NCI-H2029 treated with DMSO at 0.1 percent for 48 hours (cell line): ENCODE data around the gene CDH13.

Source experiments
- DNase-seq: peaks from one replicate; lab custom pipeline; 2025; lab: John Stamatoyannopoulos, UW

Gene CDH13

DNA sequence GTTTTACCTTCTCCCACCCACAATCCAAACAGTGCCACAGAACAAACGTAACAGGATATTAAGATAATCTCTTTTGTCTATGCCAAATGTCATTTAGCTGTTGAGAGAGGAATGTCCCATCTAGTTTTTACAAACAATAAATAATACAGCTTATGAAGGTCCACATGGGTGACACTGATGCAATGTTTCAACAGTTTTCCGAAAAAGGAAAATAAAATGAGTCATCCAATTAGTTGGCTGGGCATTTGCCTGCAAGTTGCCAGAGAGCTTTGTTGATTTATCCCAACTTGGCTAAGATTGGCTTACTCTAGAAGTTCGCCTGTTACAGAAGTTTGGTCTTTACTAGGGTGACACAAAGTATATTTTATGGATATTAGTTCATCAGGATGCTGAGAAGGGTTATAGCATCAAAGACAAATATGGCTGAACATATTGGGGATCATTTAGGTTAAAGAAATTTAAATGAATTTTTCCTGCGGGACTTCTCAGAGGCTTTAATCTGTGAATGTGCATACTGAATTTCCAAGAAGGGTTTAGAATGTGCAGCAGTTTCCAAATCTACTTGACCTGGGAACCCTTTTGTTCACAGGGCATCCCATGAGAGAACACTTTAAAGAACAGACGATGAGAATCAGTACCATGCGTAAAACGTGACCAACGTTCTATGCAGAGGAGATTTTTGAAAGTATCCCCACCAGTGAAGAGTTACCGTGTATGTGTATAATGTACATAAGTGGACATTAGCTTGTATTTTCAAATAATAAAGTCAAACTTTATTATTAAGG lies 73.1 kb downstream of the CDH13 start:
- DNase-seq: no peak

DNA sequence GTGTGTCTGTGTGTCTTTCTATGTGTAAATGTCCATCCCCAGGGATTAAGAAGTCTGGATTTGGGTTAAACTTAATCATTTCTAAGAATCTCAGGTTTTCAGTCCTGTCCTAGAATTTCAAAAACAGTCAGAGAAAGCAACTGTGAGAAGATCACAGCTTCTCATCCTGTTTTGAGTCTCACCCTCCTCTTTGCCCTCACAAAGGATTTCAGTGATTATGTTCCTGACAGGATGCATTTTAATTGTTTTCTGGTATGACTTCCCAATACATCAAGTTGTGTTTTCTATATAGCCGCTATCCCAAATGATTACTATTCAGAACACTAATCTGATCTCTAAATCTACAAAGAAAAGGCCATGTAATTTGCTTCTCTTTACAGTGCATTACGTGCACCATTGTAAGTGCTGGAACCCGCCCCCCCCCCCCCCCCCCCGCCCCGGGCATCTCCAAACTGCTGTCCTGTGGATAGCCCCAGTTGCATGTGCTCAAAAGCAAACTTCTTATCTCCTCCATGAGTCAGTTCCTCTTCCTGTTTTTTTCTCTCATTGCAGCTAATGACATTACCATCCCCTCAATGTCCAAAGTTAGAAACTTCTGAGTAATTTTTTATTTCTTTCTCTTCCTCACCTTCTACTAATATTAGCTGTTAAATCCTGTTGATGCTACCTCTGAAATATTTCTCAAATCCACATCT lies 73.9 kb downstream of the CDH13 start:
- DNase-seq: no peak

DNA sequence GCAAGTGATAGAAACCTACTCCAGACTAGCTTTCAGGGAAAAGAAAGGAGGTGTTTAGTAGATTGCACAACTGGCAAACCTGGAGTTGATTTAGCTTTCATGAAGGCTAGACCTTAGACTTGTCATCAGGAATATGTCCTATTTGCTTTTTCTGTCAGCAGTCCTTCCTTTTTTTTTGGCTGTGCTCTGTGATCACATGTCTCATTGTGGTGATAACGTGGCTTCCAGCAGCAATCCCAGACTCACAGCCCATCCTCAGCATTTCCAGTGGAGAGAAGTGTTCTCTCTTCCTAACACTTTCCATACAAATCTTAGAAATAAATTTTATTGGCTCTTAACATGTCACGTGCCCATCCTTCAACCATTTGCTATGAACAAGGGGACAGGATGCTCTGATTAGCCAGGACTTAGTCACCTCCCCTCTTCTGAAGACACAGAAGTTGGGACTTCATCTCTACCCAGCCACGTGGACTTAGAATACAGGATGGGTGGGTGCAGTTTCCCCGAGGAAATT lies 74.7 kb downstream of the CDH13 start:
- DNase-seq: no peak

GRCh38 chr16:82703161-82703560 lies 76.4 kb downstream of the CDH13 start:
- no peak for DNase-seq

- DNase-seq: no peak
Measured at GRCh38 chr16:82703871-82704768, 77.4 kb downstream of the CDH13 start.

GRCh38 chr16:82709987-82710386 lies 83.2 kb downstream of the CDH13 start:
- no peak for DNase-seq

- DNase-seq: no peak
Measured at GRCh38 chr16:82713778-82714177, 87.0 kb downstream of the CDH13 start.

DNA sequence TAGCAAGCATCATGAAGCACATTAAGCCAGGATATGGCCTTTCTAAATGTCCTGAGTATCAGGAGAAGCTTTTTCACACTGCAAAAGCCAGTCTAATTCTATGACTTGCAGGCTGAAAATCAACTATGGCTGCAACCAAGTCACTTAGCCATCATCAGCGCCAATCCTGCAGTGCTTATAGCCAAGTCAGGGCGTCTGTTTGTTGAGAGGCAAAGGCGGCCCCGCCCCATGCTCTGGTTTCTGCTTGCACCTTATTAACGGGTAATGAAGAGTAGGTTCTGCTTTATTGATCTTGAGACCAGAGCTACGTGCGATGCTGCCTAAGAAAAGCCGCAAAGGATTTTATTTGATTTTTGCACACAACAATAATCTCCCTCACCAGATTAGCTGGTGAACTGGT lies 88.4 kb downstream of the CDH13 start:
- DNase-seq: no peak

- DNase-seq: no peak
Measured at GRCh38 chr16:82715833-82716232, 89.1 kb downstream of the CDH13 start.

DNA sequence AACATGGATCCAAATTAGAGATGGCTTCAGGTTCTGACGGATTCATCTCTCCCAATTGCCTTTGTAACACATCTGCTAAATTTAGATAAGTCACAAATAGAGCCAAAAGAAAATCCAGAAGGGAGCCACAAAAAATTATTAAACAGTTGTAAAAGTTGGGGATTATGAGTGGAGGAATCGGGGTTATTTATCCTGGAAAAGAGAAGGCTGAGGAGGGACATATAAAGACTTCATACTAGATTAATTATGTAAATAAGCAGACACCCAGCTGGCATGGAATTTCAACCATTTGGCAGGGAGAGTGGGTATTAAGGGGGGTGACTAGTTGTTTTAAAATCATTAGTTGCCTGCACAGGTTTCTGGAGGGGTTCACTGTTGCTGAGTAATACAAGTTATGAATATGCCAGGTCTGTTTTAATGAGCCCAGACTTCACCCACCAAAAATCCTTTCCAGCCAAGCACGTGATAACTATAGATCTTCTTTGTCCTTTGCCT lies 89.6 kb downstream of the CDH13 start:
- no peak for DNase-seq

GRCh38 chr16:82720414-82720813 lies 93.6 kb downstream of the CDH13 start:
- no peak for DNase-seq

DNA sequence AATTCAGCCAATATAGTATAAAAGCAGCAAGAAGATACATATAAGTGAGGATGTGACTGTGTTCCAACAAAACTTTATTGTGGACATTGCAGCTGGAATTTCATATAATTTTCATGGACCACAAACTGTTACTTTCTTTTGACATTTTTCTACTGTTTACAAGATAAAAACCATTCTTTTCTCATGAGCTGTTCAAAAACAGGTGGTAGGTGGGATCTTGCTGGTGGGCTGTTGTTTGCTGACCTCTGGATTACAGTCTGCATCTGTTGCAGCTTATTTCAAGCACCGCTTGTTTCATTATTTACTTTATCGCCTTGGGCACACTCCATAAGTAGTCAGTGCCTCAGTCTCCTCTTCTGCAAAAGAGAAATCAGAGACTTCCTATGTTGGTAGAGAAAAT lies 99.5 kb downstream of the CDH13 start:
- no peak for DNase-seq

DNA sequence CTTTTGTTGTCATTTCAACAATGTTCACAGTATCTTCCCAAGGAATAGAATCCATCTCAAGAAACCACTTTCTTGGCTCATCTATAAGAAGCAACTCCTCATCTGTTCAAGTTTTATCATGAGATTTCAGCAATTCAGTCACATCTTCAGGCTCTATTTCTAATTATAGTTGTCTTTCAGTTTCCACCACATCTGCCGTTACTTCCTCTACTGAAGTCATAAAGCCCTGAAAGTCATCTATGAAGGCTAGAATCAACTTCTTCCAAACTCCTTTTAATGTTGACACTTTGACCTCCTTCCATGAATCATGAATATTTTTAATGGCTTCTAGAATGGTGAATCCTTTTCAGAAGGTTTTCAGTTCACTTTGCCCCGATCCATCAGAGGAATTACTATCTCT lies 102.1 kb downstream of the CDH13 start:
- no peak for DNase-seq

GRCh38 chr16:82730901-82731300 lies 104.1 kb downstream of the CDH13 start:
- no peak for DNase-seq

GRCh38 chr16:82732461-82732860 lies 105.7 kb downstream of the CDH13 start:
- DNase-seq: no peak

GRCh38 chr16:82735186-82735585 lies 108.4 kb downstream of the CDH13 start:
- DNase-seq: no peak

- no peak for DNase-seq
Measured at GRCh38 chr16:82735673-82736091, 108.9 kb downstream of the CDH13 start.

- DNase-seq: no peak
Measured at GRCh38 chr16:82736224-82736623, 109.5 kb downstream of the CDH13 start.

DNA sequence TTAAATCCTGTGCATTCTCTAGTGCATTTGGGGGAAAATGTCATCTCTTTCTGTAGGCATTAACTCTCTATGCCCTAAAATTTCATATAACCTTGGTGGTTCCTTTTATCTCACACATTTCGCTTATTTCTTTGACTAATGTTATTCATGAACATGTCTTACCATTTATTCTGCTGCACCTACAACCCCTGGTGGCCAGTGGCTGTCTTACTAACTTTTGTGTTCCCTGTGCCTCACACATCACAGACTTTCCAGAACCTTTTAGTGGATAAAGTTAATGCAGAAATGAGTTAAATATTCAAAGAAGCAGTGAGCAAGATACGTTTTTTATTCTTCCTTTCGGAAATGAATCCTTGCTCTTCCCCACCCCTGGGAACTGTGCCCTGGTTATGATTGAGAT lies 111.9 kb downstream of the CDH13 start:
- no peak for DNase-seq

DNA sequence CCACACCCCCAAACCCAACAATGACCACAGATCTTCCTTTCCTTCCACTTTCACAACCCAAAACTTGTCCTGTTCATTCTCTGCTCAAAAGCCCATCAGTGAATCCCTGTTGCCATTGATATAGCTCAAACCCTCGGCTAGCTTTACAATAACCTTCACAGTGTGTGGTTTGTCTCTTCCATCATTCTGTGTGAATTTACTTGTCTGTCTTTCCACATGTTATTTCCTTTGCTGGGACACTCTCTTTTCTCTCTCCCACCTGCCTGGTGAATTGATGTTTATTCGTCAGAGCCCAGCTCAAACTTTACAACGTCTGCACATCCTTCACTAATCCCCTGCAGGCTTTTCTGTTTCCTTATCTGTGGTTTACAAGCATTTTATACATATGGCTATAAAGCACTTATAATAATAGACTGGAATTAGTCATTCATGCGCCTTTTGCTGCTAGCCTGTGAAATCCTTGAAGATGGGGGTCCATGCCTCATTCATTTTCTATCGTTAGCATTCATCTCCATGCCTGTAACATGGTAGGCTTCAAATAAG lies 114.4 kb downstream of the CDH13 start:
- DNase-seq: no peak

DNA sequence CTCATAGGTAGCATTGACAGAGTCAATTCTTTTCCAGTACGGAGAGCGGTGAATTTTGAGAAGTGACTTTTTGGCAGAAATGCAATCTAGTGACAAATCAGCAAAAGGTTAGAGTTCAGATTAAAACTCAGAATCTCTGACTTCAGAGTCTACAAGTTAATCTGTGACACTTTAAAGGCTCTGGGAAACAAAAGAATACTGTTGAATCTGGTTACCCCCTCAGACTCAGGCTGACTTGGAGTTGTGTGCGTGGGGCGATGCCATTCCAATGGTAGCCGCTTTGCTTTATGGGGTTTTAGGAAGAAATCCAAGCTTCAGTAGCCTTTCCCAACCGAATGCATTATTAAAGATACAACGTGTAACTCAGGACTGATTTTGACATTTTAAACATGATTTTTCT lies 118.2 kb downstream of the CDH13 start:
- DNase-seq: no peak

DNA sequence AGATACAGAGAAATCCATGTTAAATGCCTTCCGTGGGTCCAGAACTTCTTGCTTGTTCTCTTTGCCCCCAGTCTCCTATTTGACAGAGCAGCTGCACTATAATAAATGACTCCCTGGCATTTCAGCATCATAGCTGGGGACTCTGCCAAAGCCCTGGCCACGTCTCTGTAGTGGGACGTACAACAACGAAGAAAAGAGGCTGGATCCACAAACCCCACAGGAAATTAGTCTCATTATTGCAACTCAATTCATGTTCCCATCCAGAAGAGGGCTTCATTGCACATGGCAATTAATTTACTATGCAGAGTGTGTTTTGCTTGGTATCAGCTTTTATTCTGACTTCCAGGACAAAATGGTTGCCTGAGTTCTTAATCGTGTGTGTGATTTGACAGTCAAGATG lies 121.3 kb downstream of the CDH13 start:
- no peak for DNase-seq
